Spinal cord (tissue), 10 donors: Measurements from ENCODE around the gene ATP6AP2. TPM values are rescaled to one million over a fixed set of nuclear protein-coding genes. Genes with fewer than 3 reads are reported as not detected.
A peak's percentile ranks its signal among the peaks of the same experiment; 100 is the strongest.

Experiments
- DNase-seq, 6 donors: peaks; one replicate each; pipeline versions ENCODE4 v3.0.0 to v3.0.0-alpha.2; 2013 to 2015; ENCODE audit warnings: low spot score in 6 of 6, low read depth in 4 of 6
- H3K27ac ChIP-seq: one replicate; pipeline ENCODE4 v1.5.1; 2013; ENCODE audit warnings: low read depth, low read length, control low read depth
- H3K27me3 ChIP-seq: one replicate; pipeline ENCODE4 v1.6.1; 2013; ENCODE audit warnings: low read length; ENCODE audit not compliant: control insufficient read depth, insufficient read depth
- H3K36me3 ChIP-seq: one replicate; pipeline ENCODE4 v1.6.1; 2013; ENCODE audit warnings: low read length; ENCODE audit not compliant: control insufficient read depth, insufficient read depth
- H3K4me1 ChIP-seq: one replicate; pipeline ENCODE4 v1.6.1; 2013; ENCODE audit warnings: low read length; ENCODE audit not compliant: control insufficient read depth, insufficient read depth
- H3K4me3 ChIP-seq: one replicate; pipeline ENCODE4 v1.5.1; 2013; ENCODE audit warnings: low read depth, low read length, control low read depth
- H3K9me3 ChIP-seq: one replicate; pipeline ENCODE4 v1.6.1; 2013; ENCODE audit warnings: low read length; ENCODE audit not compliant: control insufficient read depth, insufficient read depth
- WGBS: methylation state at CpG from one replicate; pipeline ENCODE4 v1.1.5; 2013; ENCODE audit warnings: missing lambda C conversion rate; ENCODE audit not compliant: insufficient coverage; 5-methylcytosine and 5-hydroxymethylcytosine counted together
- polyA plus RNA-seq, 2 donors: library from polyadenylated mRNA; unstranded; fragments of 120-200 nt; gene quantifications; one replicate each; pipeline ENCODE4 v1.2.1, GENCODE V29; 2013; ENCODE audit not compliant: insufficient read length in 2 of 2
- total RNA-seq, 2 donors: library from RNA; depleted of rRNA in 1 of 2; stranded (reverse); fragments of 120-200 nt in 1 of 2; fragments of >200 nt in 1 of 2; gene quantifications; one replicate each; pipeline versions ENCODE4 v1.2.3 to v1.2.4, GENCODE V29; 2013 to 2014
- donor health status: healthy.

The ATP6AP2 gene
- total and polyA plus RNA-seq, 4 donors = 138 to 214 (median 200) TPM

GRCh38 chrX:40543661-40544328 lies 37.0 kb upstream of the ATP6AP2 start:
- Histone ChIP-seq H3K4me3 (no peak overlapping the region), H3K27me3 (peaks cover 53% of the 10 kb centered on the region), H3K27ac (no peak overlapping the region), H3K36me3 (no peaks in the 10 kb centered on the region), H3K9me3 (no peaks in the 10 kb centered on the region), H3K4me1 (peaks cover 7% of the 10 kb centered on the region)
- DNase-seq = peak; percentile 26 to 90 (median 62)
- WGBS = 5% methylated on average over 2 of the region's 8 CpGs

- no peaks in the 10 kb centered on the region for H3K9me3 ChIP-seq
Measured at GRCh38 chrX:40544343-40545266, 36.2 kb upstream of the ATP6AP2 start.

GRCh38 chrX:40546870-40547269 lies 33.9 kb upstream of the ATP6AP2 start:
- WGBS = 80% methylated on average over 1 of the region's 2 CpGs
- no peak for DNase-seq
- Histone ChIP-seq H3K9me3 (no peaks in the 10 kb centered on the region), H3K36me3 (no peaks in the 10 kb centered on the region), H3K27me3 (peaks cover 46% of the 10 kb centered on the region), H3K27ac (no peak overlapping the region), H3K4me1 (no peaks in the 10 kb centered on the region), H3K4me3 (no peak overlapping the region)

More at GRCh38 chrX:40544343-40545266, 36.2 kb upstream of the ATP6AP2 start:
- no peak overlapping the region for H3K27ac ChIP-seq
- DNase-seq = no peak
- H3K4me3 ChIP-seq = no peak overlapping the region
- H3K27me3 ChIP-seq = peaks cover 45% of the 10 kb centered on the region
- H3K4me1 ChIP-seq = peaks cover 3% of the 10 kb centered on the region
- H3K36me3 ChIP-seq = no peaks in the 10 kb centered on the region
- 59% methylated on average over 9 of the region's 13 CpGs for WGBS

DNA sequence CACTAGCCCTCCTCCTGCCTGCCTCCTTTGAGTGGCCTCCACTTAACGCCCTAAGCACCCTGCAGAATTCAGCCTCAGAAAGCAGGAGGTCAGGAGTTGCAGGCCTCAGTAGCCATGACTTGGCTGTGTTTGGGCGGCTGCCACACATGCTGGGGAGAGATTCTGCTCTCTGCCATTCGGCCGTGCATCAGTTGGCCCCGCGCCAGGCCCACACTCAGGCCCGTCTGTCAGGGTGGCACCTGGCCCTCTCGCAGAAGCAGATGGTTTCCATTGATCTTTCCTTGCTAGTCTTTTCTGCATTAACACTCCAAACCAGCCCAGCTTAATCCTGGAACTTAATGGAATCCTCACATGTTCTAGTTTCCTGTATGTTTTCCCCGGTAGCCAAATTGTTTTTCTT lies 30.7 kb upstream of the ATP6AP2 start:
- DNase-seq = peak in 2 of 6 donors; percentile 69 to 75
- 49% methylated on average over 8 of the region's 9 CpGs for WGBS
- H3K36me3 ChIP-seq = no peaks in the 10 kb centered on the region
- H3K4me1 ChIP-seq = no peaks in the 10 kb centered on the region
- no peaks in the 10 kb centered on the region for H3K9me3 ChIP-seq
- H3K27ac ChIP-seq = no peak overlapping the region
- no peak overlapping the region for H3K4me3 ChIP-seq
- peaks cover 46% of the 10 kb centered on the region for H3K27me3 ChIP-seq

GRCh38 chrX:40552768-40553167 lies 28.0 kb upstream of the ATP6AP2 start:
- H3K4me1 ChIP-seq = no peaks in the 10 kb centered on the region
- no peaks in the 10 kb centered on the region for H3K36me3 ChIP-seq
- peaks cover 35% of the 10 kb centered on the region for H3K27me3 ChIP-seq
- H3K27ac ChIP-seq = no peak overlapping the region
- WGBS = 67% methylated on average over 1 of the region's 5 CpGs
- no peak overlapping the region for H3K4me3 ChIP-seq
- no peaks in the 10 kb centered on the region for H3K9me3 ChIP-seq
- DNase-seq = peak in 1 of 6 donors; percentile 49

- WGBS = 81% methylated on average over 3 of the region's 4 CpGs
- H3K4me1 ChIP-seq = no peaks in the 10 kb centered on the region
- no peak overlapping the region for H3K27ac ChIP-seq
- peaks cover 15% of the 10 kb centered on the region for H3K27me3 ChIP-seq
- no peak overlapping the region for H3K4me3 ChIP-seq
- no peaks in the 10 kb centered on the region for H3K9me3 ChIP-seq
- H3K36me3 ChIP-seq = no peaks in the 10 kb centered on the region
- DNase-seq = no peak
Measured at GRCh38 chrX:40558590-40558989, 22.2 kb upstream of the ATP6AP2 start.

DNA sequence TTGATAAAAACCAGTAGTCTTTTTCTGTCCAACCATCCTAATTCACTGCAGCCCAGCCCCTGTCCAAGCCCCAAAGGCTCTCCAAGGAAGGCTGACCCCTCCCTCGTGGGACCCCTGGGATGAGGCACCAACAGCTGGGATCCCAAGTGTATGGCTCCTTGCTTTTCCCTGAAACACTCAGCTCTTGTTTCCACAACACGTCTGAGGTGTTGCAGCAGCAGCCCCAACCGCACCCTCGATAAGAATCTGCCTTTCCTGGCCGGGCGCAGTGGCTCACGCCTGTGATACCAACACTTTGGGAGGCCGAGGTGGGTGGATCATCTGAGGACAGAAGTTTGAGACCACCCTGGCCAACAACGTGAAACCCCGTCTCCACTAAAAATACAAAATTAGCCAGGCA lies 17.0 kb upstream of the ATP6AP2 start:
- DNase-seq = no peak
- 87% methylated on average over 10 of the region's 10 CpGs for WGBS
- Histone ChIP-seq H3K4me1 (no peaks in the 10 kb centered on the region), H3K27ac (no peak overlapping the region), H3K27me3 (peaks cover 7% of the 10 kb centered on the region), H3K9me3 (no peaks in the 10 kb centered on the region), H3K36me3 (no peaks in the 10 kb centered on the region), H3K4me3 (no peak overlapping the region)

- Histone ChIP-seq H3K27me3 (peaks cover 7% of the 10 kb centered on the region), H3K4me1 (no peaks in the 10 kb centered on the region), H3K36me3 (no peaks in the 10 kb centered on the region), H3K27ac (no peak overlapping the region), H3K9me3 (no peaks in the 10 kb centered on the region), H3K4me3 (no peak overlapping the region)
- DNase-seq = no peak
- 50% methylated on average over 1 of the region's 4 CpGs for WGBS
Measured at GRCh38 chrX:40564447-40564846, 16.3 kb upstream of the ATP6AP2 start.

DNA sequence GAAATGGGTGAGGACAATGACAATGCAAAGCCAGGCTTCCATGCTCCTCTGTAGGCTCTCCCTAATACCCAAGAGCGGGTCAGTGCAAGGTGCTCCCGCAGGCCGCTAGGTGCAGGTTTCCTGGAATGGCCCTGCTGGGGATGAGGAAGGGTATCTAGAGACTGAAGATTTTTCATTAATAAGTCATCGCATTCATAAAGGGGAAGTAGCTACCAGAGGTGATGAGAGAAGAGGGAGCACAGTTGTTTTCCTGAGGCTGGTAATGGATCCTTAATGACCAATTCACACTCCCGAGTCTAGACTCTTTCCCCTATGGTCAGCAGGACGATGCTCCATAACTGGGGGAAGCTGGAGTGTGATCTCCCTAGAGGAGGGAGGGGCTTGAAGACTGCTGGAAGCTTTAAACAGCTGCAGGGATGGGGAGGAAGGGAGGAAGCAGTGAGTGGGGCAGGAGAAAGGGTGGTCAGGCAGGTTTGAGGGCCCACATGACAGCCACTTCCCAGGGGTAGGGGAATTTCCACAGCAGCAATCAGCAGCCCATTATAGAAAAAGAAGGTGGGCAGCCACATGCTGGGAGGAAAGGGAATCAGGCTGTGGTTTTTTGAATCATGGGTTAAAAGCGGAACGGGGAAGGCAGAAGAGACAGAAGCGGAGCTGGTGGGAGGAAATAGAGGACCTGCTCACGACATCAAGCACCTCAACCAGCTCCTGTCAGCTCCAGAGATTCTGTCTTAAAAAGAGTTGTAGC lies 10.2 kb upstream of the ATP6AP2 start:
- no peaks in the 10 kb centered on the region for H3K36me3 ChIP-seq
- H3K4me3 ChIP-seq = no peak overlapping the region
- H3K4me1 ChIP-seq = no peaks in the 10 kb centered on the region
- WGBS = 89% methylated on average over 1 of the region's 10 CpGs
- no peak for DNase-seq
- H3K9me3 ChIP-seq = no peaks in the 10 kb centered on the region
- H3K27me3 ChIP-seq = peaks cover 16% of the 10 kb centered on the region
- H3K27ac ChIP-seq = no peak overlapping the region
